Activated B cell treated with CpG ODN at 0.5 μM for 24 hours (primary cell): ENCODE results near the gene NKX2-2. TPM values are rescaled to one million over a fixed set of nuclear protein-coding genes. Genes with fewer than 3 reads are reported as not detected.

Experiments
- ATAC-seq: fragments of 200-7000 bp; cut with Tn5 transposase; one replicate; pipeline ENCODE4 v1.10.0; 2021; ENCODE audit warnings: low read depth, mild to moderate bottlenecking, moderate library complexity
- CTCF ChIA-PET: fragments of 350-600 bp; sonication (Branson Sonifier 250); formaldehyde crosslinking; loops from one replicate; lab custom pipeline; 2021; ENCODE audit warnings: antibody characterized with exemption; lab: Charles Lee
- POLR2A ChIA-PET: fragments of 350-600 bp; sonication (Branson Sonifier 250); formaldehyde crosslinking; loops from one replicate; lab custom pipeline; 2021; ENCODE audit warnings: antibody characterized with exemption; lab: Charles Lee
- DNase-seq: peaks from one replicate; pipeline ENCODE4 v3.0.0; 2022
- H3K27ac Mint-ChIP-seq: one replicate; pipeline ENCODE4 v1.8.0; 2020; ENCODE audit warnings: mixed read lengths
- H3K27me3 Mint-ChIP-seq: one replicate; pipeline ENCODE4 v1.8.0; 2021; ENCODE audit warnings: mixed read lengths
- H3K36me3 Mint-ChIP-seq: one replicate; pipeline ENCODE4 v1.8.0; 2021; ENCODE audit warnings: low read depth, mixed read lengths
- H3K4me1 Mint-ChIP-seq: one replicate; pipeline ENCODE4 v1.8.0; 2021; ENCODE audit warnings: mixed read lengths
- H3K4me3 Mint-ChIP-seq: one replicate; pipeline ENCODE4 v1.8.0; 2020; ENCODE audit warnings: mild to moderate bottlenecking, mixed read lengths
- H3K9me3 Mint-ChIP-seq: one replicate; pipeline ENCODE4 v1.8.0; 2020; ENCODE audit warnings: mixed read lengths
- CTCF ChIP-seq: fragments of 200-600 bp; IDR thresholded peaks from one replicate; pipeline ENCODE4 v1.8.0; 2022; ENCODE audit warnings: antibody characterized with exemption, mild to moderate bottlenecking
- intact Hi-C: fragments of 100-400 bp; cut with micrococcal nuclease; formaldehyde crosslinking; loops from one replicate; pipeline ENCODE4 v1.15.1; 2024
- total RNA-seq: library from RNA; stranded (reverse); gene quantifications from 2 replicates; pipeline ENCODE4 v1.2.3, GENCODE V29; 2022

NKX2-2 gene
- total RNA-seq, 1 donor from 2014 or later, result not detected

GRCh38 chr20:21522481-21523280 is 8.8 kb upstream of the NKX2-2 start:
- ATAC-seq (no peak), DNase-seq (no peak)
- intact Hi-C loops, result no loop called here
- no peak for TF ChIP-seq CTCF
- Mint-ChIP-seq H3K9me3 (no peaks in the 10 kb centered on the region), H3K27ac (no peak overlapping the region), H3K36me3 (no peaks in the 10 kb centered on the region), H3K27me3 (peaks cover 73% of the 10 kb centered on the region), H3K4me1 (no peaks in the 10 kb centered on the region), H3K4me3 (no peak overlapping the region)
- ChIA-PET CTCF (no interaction called here), POLR2A (no interaction called here)

GRCh38 chr20:21521596-21522480 is 8.0 kb upstream of the NKX2-2 start:
- H3K36me3 Mint-ChIP-seq, result no peaks in the 10 kb centered on the region
- no peaks in the 10 kb centered on the region for H3K4me1 Mint-ChIP-seq
- TF ChIP-seq CTCF, result no peak
- ATAC-seq (no peak), DNase-seq (no peak)
- H3K4me3 Mint-ChIP-seq, result no peak overlapping the region
- POLR2A ChIA-PET, result no interaction called here
- intact Hi-C loops, result no loop called here
- CTCF ChIA-PET, result interaction anchor here (1.4 kb wide), 1 partner anchor 17 kb away, joined by 3 read pairs; no protein-coding TSS in a partner anchor
- no peaks in the 10 kb centered on the region for H3K9me3 Mint-ChIP-seq
- peaks cover 79% of the 10 kb centered on the region for H3K27me3 Mint-ChIP-seq
- H3K27ac Mint-ChIP-seq, result no peak overlapping the region

GRCh38 chr20:21520702-21521595 is 7.1 kb upstream of the NKX2-2 start:
- H3K9me3 Mint-ChIP-seq, result no peaks in the 10 kb centered on the region
- POLR2A ChIA-PET, result no interaction called here
- intact Hi-C loops, result no loop called here
- peaks cover 5% of the 10 kb centered on the region for H3K4me1 Mint-ChIP-seq
- H3K27ac Mint-ChIP-seq, result peak overlapping the region; percentile 41
- no peak overlapping the region for H3K4me3 Mint-ChIP-seq
- H3K36me3 Mint-ChIP-seq, result no peaks in the 10 kb centered on the region
- H3K27me3 Mint-ChIP-seq, result peaks cover 79% of the 10 kb centered on the region
- CTCF ChIA-PET, result interaction anchor here (1.4 kb wide), 1 partner anchor 16 kb away, joined by 3 read pairs; no protein-coding TSS in a partner anchor
- DNase-seq (no peak), ATAC-seq (no peak)
- TF ChIP-seq CTCF, result no peak

- Mint-ChIP-seq H3K36me3 (no peaks in the 10 kb centered on the region), H3K4me1 (peaks cover 7% of the 10 kb centered on the region), H3K4me3 (no peak overlapping the region), H3K9me3 (no peaks in the 10 kb centered on the region), H3K27me3 (peaks cover 70% of the 10 kb centered on the region), H3K27ac (no peak overlapping the region)
- intact Hi-C loops, result no loop called here
- ChIA-PET CTCF (no interaction called here), POLR2A (no interaction called here)
- DNase-seq (no peak), ATAC-seq (no peak)
- TF ChIP-seq CTCF, result no peak
Measured at GRCh38 chr20:21519136-21519584, 5.3 kb upstream of the NKX2-2 start.
